ENCODE measurements around the gene ZNF385C.

GRCh38 chr17:42018988-42019387 lies 79.3 kb downstream of the ZNF385C start:
- TF ChIP-seq POLR2A (IDR thresholded peaks at IDR 0.05) (no peak), CTCF (IDR thresholded peaks at IDR 0.05) (no peak)

Data from breast epithelium (tissue), 3 donors.